Esophagus muscularis mucosa (tissue), 4 donors: Measurements from ENCODE around the gene DDHD1. TPM values are rescaled to one million over a fixed set of nuclear protein-coding genes. Genes with fewer than 3 reads are reported as not detected.

Experiments
- DNase-seq: peaks from one replicate; pipeline ENCODE4 v3.0.0-alpha.2; 2017; ENCODE audit errors: extremely low spot score
- H3K27ac ChIP-seq, 4 donors: fragments of 200-600 bp; sonication (generic); replicated peaks in 1 of 4; 1 replicate in 3 of 4; 2 replicates in 1 of 4; pipeline ENCODE4 v1.5.1; 2016 to 2019; ENCODE audit warnings: mild to moderate bottlenecking in 1 of 4
- H3K27me3 ChIP-seq, 4 donors: fragments of 200-600 bp; sonication (generic); one replicate each; pipeline versions ENCODE4 v1.5.1 to v1.6.0; 2016 to 2019
- H3K36me3 ChIP-seq, 4 donors: fragments of 200-600 bp; sonication (generic); one replicate each; pipeline ENCODE4 v1.5.1; 2016 to 2019
- H3K4me1 ChIP-seq, 4 donors: fragments of 200-600 bp; sonication (generic); one replicate each; pipeline ENCODE4 v1.5.1; 2016 to 2019
- H3K4me3 ChIP-seq, 4 donors: fragments of 200-600 bp; sonication (generic); 1 replicate in 2 of 4; 2 replicates in 2 of 4; pipeline ENCODE4 v1.5.1; 2016 to 2019; ENCODE audit warnings: mild to moderate bottlenecking in 4 of 4, moderate library complexity in 1 of 4
- H3K9me3 ChIP-seq, 4 donors: fragments of 200-600 bp; sonication (generic); 1 replicate in 3 of 4; 2 replicates in 1 of 4; pipeline ENCODE4 v1.5.1; 2016 to 2019
- CTCF ChIP-seq, 3 experiments: fragments of 200-600 bp in 2 of 3; fragments of 450-650 bp in 1 of 3; sonication (generic) in 2 of 3; IDR thresholded peaks; one replicate each; pipeline ENCODE4 v1.5.1; 2017 to 2019; ENCODE audit warnings: antibody characterized with exemption in 3 of 3, mild to moderate bottlenecking in 2 of 3, moderate library complexity in 1 of 3
- EP300 ChIP-seq: sonication (generic); formaldehyde crosslinking; IDR thresholded peaks from one replicate; pipeline ENCODE4 v1.6.1; 2017; ENCODE audit warnings: antibody characterized with exemption
- POLR2A ChIP-seq: fragments of 450-650 bp; IDR thresholded peaks from one replicate; pipeline ENCODE4 v1.6.1; 2017; ENCODE audit warnings: antibody characterized with exemption, moderate library complexity, mild to moderate bottlenecking, low read depth
- POLR2AphosphoS5 ChIP-seq, 2 donors: sonication (generic); formaldehyde crosslinking; IDR thresholded peaks; one replicate each; pipeline ENCODE4 v1.6.1; 2017; ENCODE audit warnings: antibody characterized with exemption in 2 of 2
- WGBS: methylation state at CpG from one replicate; pipeline ENCODE4 v1.1.5; 2018; 5-methylcytosine and 5-hydroxymethylcytosine counted together
- intact Hi-C: fragments of 100-400 bp; cut with DNase I; formaldehyde crosslinking; loops from one replicate; pipeline ENCODE4 v1.15.1; 2023
- total RNA-seq, 4 donors: library from RNA; depleted of rRNA; stranded (reverse); fragments of >200 nt; gene quantifications; one replicate each; pipeline versions ENCODE4 v1.1.0 to v1.2.1, GENCODE V29; 2016

The DDHD1 gene
- total RNA-seq, 4 donors from 2014 or later, result 15.4 to 19.9 (median 16.2) TPM

- no peak overlapping the region for H3K27ac ChIP-seq
- DNase-seq, result no peak
- no peaks in the 10 kb centered on the region for H3K27me3 ChIP-seq
- no peaks in the 10 kb centered on the region for H3K9me3 ChIP-seq
- TF ChIP-seq POLR2AphosphoS5 (IDR thresholded peaks at IDR 0.05) (no peak), POLR2A (no peak), CTCF (IDR thresholded peaks at IDR 0.05) (no peak), EP300 (no peak)
- no peak overlapping the region for H3K4me3 ChIP-seq
- WGBS, result 82% methylated on average over 5 of the region's 5 CpGs
- H3K4me1 ChIP-seq, result no peaks in the 10 kb centered on the region
- no peaks in the 10 kb centered on the region for H3K36me3 ChIP-seq
- intact Hi-C loops, result no loop called here
These were observed 132.8 kb downstream of the DDHD1 start for GRCh38 chr14:53020193-53020932.

- TF ChIP-seq CTCF (IDR thresholded peaks at IDR 0.05) (no peak), POLR2A (no peak), EP300 (no peak), POLR2AphosphoS5 (IDR thresholded peaks at IDR 0.05) (no peak)
- Histone ChIP-seq H3K27me3 (no peaks in the 10 kb centered on the region), H3K27ac (no peak overlapping the region), H3K4me1 (no peaks in the 10 kb centered on the region), H3K9me3 (no peaks in the 10 kb centered on the region), H3K4me3 (no peak overlapping the region), H3K36me3 (no peaks in the 10 kb centered on the region)
- no peak for DNase-seq
- intact Hi-C loops, result no loop called here
These were observed 133.7 kb downstream of the DDHD1 start for GRCh38 chr14:53019406-53019805.

GRCh38 chr14:53017837-53018236 is 135.3 kb downstream of the DDHD1 start:
- no peak for DNase-seq
- no peak for TF ChIP-seq POLR2AphosphoS5 (IDR thresholded peaks at IDR 0.05)
- TF ChIP-seq CTCF (IDR thresholded peaks at IDR 0.05), result no peak
- TF ChIP-seq POLR2A, result no peak
- TF ChIP-seq EP300, result no peak
- Histone ChIP-seq H3K4me3 (no peak overlapping the region), H3K27me3 (no peaks in the 10 kb centered on the region), H3K4me1 (no peaks in the 10 kb centered on the region), H3K36me3 (no peaks in the 10 kb centered on the region), H3K27ac (no peak overlapping the region), H3K9me3 (no peaks in the 10 kb centered on the region)
- WGBS, result 96% methylated on average over 3 of the region's 3 CpGs
- intact Hi-C loops, result no loop called here

- no peak for DNase-seq
- Histone ChIP-seq H3K27me3 (no peaks in the 10 kb centered on the region), H3K4me3 (no peak overlapping the region), H3K27ac (no peak overlapping the region), H3K9me3 (no peaks in the 10 kb centered on the region), H3K36me3 (no peaks in the 10 kb centered on the region), H3K4me1 (peaks cover 0 to 1% (median under 1%) of the 10 kb centered on the region in 4 donors)
- no peak for TF ChIP-seq EP300
- no peak for TF ChIP-seq POLR2A
- no peak for TF ChIP-seq POLR2AphosphoS5 (IDR thresholded peaks at IDR 0.05)
- no peak for TF ChIP-seq CTCF (IDR thresholded peaks at IDR 0.05)
- intact Hi-C loops, result no loop called here
These were observed 136.2 kb downstream of the DDHD1 start for GRCh38 chr14:53016919-53017318.

- DNase-seq, result no peak
- Histone ChIP-seq H3K4me1 (peaks cover 0 to 5% (median 5%) of the 10 kb centered on the region in 4 donors), H3K9me3 (no peaks in the 10 kb centered on the region), H3K27me3 (no peaks in the 10 kb centered on the region), H3K27ac (no peak overlapping the region), H3K4me3 (no peak overlapping the region), H3K36me3 (no peaks in the 10 kb centered on the region)
- intact Hi-C loops, result no loop called here
- TF ChIP-seq POLR2AphosphoS5 (IDR thresholded peaks at IDR 0.05) (no peak), CTCF (IDR thresholded peaks at IDR 0.05) (no peak), EP300 (no peak), POLR2A (no peak)
- WGBS, result 68% methylated on average over 2 of the region's 2 CpGs
These were observed 136.6 kb downstream of the DDHD1 start for GRCh38 chr14:53016491-53016890.
